ENCODE data around the gene IKZF4.
"Not testable (repeated sequence)": the region's sequence is repeated elsewhere in the genome, so short reads cannot be mapped to it uniquely, and the experiment has no call there.

IKZF4 gene

GRCh38 chr12:55991110-55991509, 29.7 kb upstream of the IKZF4 start:
- Mint-ChIP-seq H3K36me3 (ENCODE audit: low read depth) (peaks cover 42% of the 10 kb centered on the region), H3K4me1 (ENCODE audit: low read depth) (peaks cover 2% of the 10 kb centered on the region), H3K4me3 (no peak overlapping the region), H3K27me3 (no peaks in the 10 kb centered on the region), H3K9me3 (no peaks in the 10 kb centered on the region), H3K27ac (no peak overlapping the region)

DNA sequence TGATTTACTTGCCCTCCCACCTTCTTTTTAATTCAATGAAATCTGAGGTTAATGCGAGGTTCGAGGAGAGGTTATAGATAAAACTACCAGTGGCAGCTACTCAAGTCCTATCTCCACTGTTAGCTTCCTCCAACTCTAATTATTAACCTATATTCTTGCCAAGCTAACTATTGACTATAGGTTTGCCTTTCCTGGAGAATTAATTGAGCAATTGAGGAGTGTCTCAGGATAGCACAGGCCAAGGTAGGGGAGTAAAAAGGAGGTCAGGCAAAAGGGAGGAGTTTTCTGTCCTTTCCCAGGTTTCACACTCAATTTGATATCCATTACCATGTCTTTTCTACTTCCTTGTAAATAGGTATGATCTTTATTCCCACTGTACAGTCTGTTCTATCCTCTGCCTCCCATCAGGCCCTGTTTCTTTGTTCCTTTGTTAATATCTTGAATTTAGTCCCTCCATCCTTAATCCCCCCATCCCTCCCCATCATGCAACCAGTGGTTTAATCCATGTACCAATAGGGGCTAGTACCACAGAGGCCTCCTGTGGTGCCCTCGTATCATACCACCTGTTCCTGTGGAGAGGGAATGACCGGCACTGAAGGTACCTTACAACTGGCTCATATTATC, 27.5 kb upstream of the IKZF4 start:
- peaks cover 16% of the 10 kb centered on the region for H3K4me1 Mint-ChIP-seq (ENCODE audit: low read depth)
- H3K9me3 Mint-ChIP-seq: no peaks in the 10 kb centered on the region
- H3K36me3 Mint-ChIP-seq (ENCODE audit: low read depth): peaks cover 36% of the 10 kb centered on the region
- H3K27ac Mint-ChIP-seq: no peak overlapping the region
- H3K27me3 Mint-ChIP-seq: peaks cover 9% of the 10 kb centered on the region
- no peak overlapping the region for H3K4me3 Mint-ChIP-seq

DNA sequence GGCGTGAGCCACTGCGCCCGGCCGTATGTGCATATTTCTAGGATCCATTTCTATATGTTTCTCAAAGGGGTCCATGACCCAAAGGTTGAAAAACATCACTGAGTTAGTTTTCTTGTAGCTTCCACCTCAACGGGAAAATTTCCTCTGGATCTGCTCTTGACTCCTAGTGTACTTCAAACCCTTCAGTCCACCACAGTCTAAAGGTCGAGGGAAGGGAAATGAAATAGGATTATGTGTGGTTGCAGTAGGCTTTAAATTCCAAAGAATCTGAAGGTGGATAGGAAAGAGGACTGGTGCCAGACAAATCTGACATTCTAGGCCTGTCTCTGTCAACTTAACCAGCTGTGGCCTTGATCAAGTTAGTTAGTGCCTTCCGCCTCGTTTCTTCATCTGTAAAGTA, 25.5 kb upstream of the IKZF4 start:
- Mint-ChIP-seq H3K27ac (no peak overlapping the region), H3K4me3 (no peak overlapping the region), H3K9me3 (no peaks in the 10 kb centered on the region), H3K4me1 (ENCODE audit: low read depth) (peaks cover 21% of the 10 kb centered on the region), H3K27me3 (peaks cover 9% of the 10 kb centered on the region), H3K36me3 (ENCODE audit: low read depth) (peaks cover 27% of the 10 kb centered on the region)

DNA sequence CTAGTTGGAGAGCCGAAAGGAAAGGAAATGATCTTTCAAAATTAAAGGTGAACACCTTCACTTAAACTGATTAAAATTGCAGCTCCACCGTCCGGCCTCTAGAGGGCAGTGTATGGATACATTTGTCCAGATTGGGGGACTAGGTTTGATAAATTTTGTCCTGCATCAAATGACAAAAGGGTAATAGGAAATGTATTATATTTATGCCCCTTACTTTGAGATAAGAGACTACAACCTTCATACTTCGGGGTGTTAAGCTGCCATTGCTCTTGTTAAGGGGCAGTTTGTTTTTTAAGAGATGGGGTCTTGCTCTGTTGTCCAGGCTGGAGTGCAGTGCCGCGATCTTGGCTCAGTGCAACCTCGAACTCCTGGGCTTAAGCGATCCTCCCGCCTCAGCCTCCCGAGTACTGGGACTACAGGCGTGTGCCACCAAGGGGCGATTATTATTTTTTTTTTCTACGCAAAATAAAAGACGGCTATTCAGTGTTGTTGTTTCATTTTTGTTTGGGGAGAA, 24.6 kb upstream of the IKZF4 start:
- Mint-ChIP-seq H3K27me3 (peaks cover 9% of the 10 kb centered on the region), H3K27ac (no peak overlapping the region), H3K9me3 (no peaks in the 10 kb centered on the region), H3K4me1 (ENCODE audit: low read depth) (peaks cover 21% of the 10 kb centered on the region), H3K4me3 (peak overlapping the region; percentile 78), H3K36me3 (ENCODE audit: low read depth) (peaks cover 18% of the 10 kb centered on the region)

DNA sequence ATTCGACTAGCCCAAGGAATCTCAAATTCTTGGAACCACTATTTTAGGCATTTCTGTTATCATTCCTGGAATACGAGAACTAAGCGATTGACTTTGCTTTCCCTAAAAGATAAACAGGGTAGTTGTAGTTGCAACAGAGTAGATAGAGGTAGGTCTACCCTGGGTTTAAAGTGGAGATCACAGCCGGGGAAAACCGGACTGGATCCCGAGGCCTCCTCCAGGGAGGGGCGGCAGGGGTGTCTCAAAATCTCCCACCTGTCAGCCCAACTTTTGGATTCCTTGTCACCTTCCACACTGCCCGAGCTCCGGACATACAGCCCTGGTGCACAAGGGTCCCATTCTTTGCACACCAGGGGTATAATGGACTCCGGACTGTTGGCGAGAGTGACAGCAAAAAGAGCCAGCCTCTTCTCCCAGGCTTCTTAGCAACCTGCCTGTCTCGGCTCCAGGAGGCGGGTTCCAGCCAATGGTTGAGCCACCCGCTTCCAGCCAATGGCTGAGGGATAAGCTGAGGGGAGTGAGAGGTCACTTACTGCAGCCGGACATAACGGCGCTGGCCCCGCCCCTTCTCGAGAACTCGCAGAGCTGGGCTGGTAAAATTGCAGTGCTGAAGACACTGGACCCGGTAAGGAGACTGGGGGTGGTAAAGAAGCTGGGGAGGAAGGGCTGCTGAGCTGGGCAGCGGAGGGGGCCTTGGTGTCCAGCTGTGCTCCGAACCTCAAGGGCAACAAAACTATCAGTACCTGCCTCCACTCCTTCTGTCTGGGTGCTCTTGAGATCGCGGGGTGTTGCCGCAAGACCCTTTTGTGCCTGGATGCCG, 23.9 kb upstream of the IKZF4 start, which contains the start of gene SUOX:
Gene SUOX, plus strand, starts transcription at position 562 of the 820 bp plus-strand sequence. CDS start 4,946 bp downstream, outside the sequence.
- peaks cover 9% of the 10 kb centered on the region for H3K27me3 Mint-ChIP-seq
- peak within 1 kb of the TSS; percentile 5 for H3K27ac Mint-ChIP-seq
- H3K4me1 Mint-ChIP-seq (ENCODE audit: low read depth): peaks cover 21% of the 10 kb centered on the region
- peaks cover 12% of the 10 kb centered on the region for H3K36me3 Mint-ChIP-seq (ENCODE audit: low read depth)
- H3K4me3 Mint-ChIP-seq: peak within 1 kb of the TSS; percentile 78
- no peaks in the 10 kb centered on the region for H3K9me3 Mint-ChIP-seq

DNA sequence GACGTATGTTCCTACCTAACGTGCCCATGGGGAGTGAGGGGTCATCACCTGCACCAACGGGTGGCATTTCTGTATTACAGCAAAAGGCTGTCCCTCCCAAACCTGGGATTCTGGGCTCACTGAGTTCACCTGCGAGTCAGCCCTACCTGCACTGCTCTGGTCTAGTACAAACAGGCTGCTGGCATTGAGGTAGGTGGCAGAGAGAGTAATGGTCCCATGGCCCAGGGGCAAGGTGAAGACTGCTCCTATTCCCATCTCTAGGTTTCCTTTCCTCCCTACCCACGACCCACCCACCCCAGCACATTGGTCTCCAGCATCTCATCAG, 23.3 kb upstream of the IKZF4 start:
- H3K27me3 Mint-ChIP-seq: peaks cover 9% of the 10 kb centered on the region
- H3K4me3 Mint-ChIP-seq: peak overlapping the region; percentile 78
- no peaks in the 10 kb centered on the region for H3K9me3 Mint-ChIP-seq
- peaks cover 21% of the 10 kb centered on the region for H3K4me1 Mint-ChIP-seq (ENCODE audit: low read depth)
- H3K36me3 Mint-ChIP-seq (ENCODE audit: low read depth): peaks cover 7% of the 10 kb centered on the region
- H3K27ac Mint-ChIP-seq: no peak overlapping the region

DNA sequence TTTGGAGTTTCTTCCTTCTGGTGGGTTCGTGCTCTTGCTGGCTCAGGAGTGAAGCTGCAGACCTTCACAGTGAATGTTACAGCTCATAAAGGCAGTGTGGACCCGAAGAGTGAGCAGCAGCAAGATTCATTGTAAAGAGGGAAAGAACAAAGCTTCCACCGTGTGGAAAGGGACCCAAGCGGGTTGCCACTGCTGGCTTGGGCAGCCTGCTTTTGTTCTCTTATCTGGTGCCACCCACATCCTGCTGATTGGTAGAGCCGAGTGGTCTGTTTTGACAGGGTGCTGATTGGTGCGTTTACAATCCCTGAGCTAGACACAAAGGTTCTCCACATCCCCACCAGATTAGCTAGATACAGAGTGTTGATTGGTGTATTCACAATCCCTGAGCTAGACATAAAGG, 21.3 kb upstream of the IKZF4 start:
- not testable (repeated sequence) for H3K4me3 Mint-ChIP-seq; H3K27ac Mint-ChIP-seq; H3K36me3 Mint-ChIP-seq (ENCODE audit: low read depth); H3K9me3 Mint-ChIP-seq; H3K27me3 Mint-ChIP-seq
- peaks cover 21% of the 10 kb centered on the region for H3K4me1 Mint-ChIP-seq (ENCODE audit: low read depth)

DNA sequence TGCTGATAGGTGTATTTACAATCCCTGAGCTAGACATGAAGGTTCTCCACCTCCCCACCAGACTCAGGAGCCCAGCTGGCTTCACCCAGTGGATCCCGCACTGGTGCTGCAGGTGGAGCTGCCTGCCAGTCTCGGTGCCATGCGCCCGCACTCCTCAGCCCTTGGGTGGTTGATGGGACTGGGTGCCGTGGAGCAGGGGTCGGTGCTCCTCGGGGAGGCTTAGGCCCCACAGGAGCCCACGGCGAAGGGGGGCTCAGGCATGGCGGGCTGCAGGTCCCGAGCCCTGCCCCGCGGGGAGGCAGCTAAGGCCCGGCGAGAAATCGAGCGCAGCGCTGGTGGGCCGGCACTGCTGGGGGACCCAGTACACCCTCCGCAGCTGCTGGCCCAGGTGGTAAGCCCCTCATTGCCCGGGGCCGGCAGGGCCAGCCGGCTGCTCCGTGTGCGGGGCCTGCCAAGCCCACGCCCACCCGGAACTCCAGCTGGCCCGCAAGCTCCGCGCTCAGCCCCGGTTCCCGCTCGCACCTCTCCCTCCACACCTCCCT, 20.8 kb upstream of the IKZF4 start:
- H3K27me3 Mint-ChIP-seq; H3K36me3 Mint-ChIP-seq (ENCODE audit: low read depth); H3K4me3 Mint-ChIP-seq; H3K27ac Mint-ChIP-seq; H3K9me3 Mint-ChIP-seq: not testable (repeated sequence)
- H3K4me1 Mint-ChIP-seq (ENCODE audit: low read depth): peaks cover 21% of the 10 kb centered on the region

- Mint-ChIP-seq H3K4me1 (ENCODE audit: low read depth) (peaks cover 13% of the 10 kb centered on the region), H3K4me3 (no peak overlapping the region), H3K9me3 (no peaks in the 10 kb centered on the region), H3K36me3 (ENCODE audit: low read depth) (peaks cover 3% of the 10 kb centered on the region), H3K27me3 (peaks cover 9% of the 10 kb centered on the region), H3K27ac (no peak overlapping the region)
These were observed 19.2 kb upstream of the IKZF4 start for GRCh38 chr12:56001487-56002100.

GRCh38 chr12:56003376-56003775, 17.5 kb upstream of the IKZF4 start:
- H3K4me1 Mint-ChIP-seq (ENCODE audit: low read depth): peaks cover 14% of the 10 kb centered on the region
- H3K9me3 Mint-ChIP-seq; H3K27me3 Mint-ChIP-seq; H3K27ac Mint-ChIP-seq; H3K4me3 Mint-ChIP-seq; H3K36me3 Mint-ChIP-seq (ENCODE audit: low read depth): not testable (repeated sequence)

DNA sequence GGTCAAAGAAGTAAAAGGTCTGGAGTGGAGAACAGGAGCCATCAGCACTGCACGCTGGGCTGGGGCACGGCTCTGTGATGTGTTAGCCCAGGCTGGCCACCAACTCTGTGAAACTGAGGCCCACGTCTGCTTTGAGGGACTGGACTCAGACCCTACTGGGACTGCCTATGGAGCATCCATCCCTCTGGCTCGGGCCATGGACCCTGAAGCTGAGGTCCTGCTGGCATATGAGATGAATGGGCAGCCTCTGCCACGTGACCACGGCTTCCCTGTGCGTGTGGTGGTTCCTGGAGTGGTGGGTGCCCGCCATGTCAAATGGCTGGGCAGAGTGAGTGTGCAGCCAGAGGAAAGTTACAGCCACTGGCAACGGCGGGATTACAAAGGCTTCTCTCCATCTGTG, 16.6 kb upstream of the IKZF4 start:
- Mint-ChIP-seq H3K27ac (no peak overlapping the region), H3K4me1 (ENCODE audit: low read depth) (peaks cover 13% of the 10 kb centered on the region), H3K36me3 (ENCODE audit: low read depth) (peaks cover 3% of the 10 kb centered on the region), H3K9me3 (no peaks in the 10 kb centered on the region), H3K4me3 (no peak overlapping the region), H3K27me3 (no peaks in the 10 kb centered on the region)

GRCh38 chr12:56007564-56008559, 13.0 kb upstream of the IKZF4 start:
- Mint-ChIP-seq H3K27me3 (no peaks in the 10 kb centered on the region), H3K4me3 (peak overlapping the region; percentile 83), H3K36me3 (ENCODE audit: low read depth) (peaks cover 3% of the 10 kb centered on the region), H3K4me1 (ENCODE audit: low read depth) (peaks cover 20% of the 10 kb centered on the region), H3K9me3 (no peaks in the 10 kb centered on the region), H3K27ac (peak overlapping the region; percentile 91)

GRCh38 chr12:56010111-56010570, 10.7 kb upstream of the IKZF4 start:
- Mint-ChIP-seq H3K27ac (no peak overlapping the region), H3K9me3 (no peaks in the 10 kb centered on the region), H3K36me3 (ENCODE audit: low read depth) (peaks cover 9% of the 10 kb centered on the region), H3K4me1 (ENCODE audit: low read depth) (peaks cover 27% of the 10 kb centered on the region), H3K4me3 (no peak overlapping the region), H3K27me3 (no peaks in the 10 kb centered on the region)

DNA sequence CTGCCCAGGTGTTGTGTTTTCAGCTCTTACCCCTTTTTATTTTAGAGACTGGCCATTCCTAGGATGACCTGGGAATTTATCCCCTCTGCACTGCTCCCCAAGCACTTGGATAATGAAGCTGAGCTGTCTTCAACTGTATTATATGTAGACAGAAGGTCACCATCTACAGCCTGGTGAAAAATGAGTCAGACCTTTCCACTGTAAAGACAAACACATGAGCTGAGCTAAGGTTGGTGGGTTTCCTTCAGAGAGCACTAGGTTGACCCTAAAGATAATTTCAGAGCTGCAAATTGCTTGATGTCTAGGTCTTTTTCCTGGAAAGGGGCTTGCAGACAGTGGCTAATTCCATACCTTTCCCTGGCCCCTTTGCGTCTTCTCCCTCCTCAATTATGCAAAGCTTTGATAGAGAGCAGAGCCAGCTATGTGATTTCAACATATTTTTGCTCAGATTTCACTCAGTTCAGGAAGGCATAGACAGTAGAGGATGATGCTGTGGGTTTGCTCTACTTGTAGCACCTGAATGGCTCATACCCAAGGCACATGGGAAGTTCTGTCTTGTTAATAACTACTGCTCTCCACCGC, 9.2 kb upstream of the IKZF4 start:
- Mint-ChIP-seq H3K36me3 (ENCODE audit: low read depth) (peaks cover 5% of the 10 kb centered on the region), H3K9me3 (no peaks in the 10 kb centered on the region), H3K27ac (no peak overlapping the region), H3K4me3 (no peak overlapping the region), H3K4me1 (ENCODE audit: low read depth) (peaks cover 38% of the 10 kb centered on the region), H3K27me3 (no peaks in the 10 kb centered on the region)
